GM12892 (cell line): Measurements from ENCODE around the gene USP50.
"Not testable (repeated sequence)": the region's sequence is repeated elsewhere in the genome, so short reads cannot be mapped to it uniquely, and the experiment has no call there.

Experiments
- DNase-seq: peaks from one replicate; pipeline ENCODE4 v3.0.0; 2011; ENCODE audit not compliant: insufficient read length
- FAIRE-seq: peaks from 2 replicates; lab custom pipeline; 2011; peaks lifted over from hg19 to GRCh38; lab: Jason Lieb, UNC
- POLR2A ChIP-seq: IDR thresholded peaks from 2 replicates; pipeline ENCODE4 v1.6.1; 2011; ENCODE audit warnings: low read depth, low read length, control low read depth
- POLR2AphosphoS5 ChIP-seq: IDR thresholded peaks from 2 replicates; pipeline ENCODE4 v1.6.1; 2011; ENCODE audit warnings: low read depth, low read length, control low read depth
- TAF1 ChIP-seq: IDR thresholded peaks from 2 replicates; pipeline ENCODE4 v1.6.1; 2011; ENCODE audit warnings: low read depth, mild to moderate bottlenecking, control low read depth, low read length, borderline replicate concordance

USP50 gene

GRCh38 chr15:50552238-50552637 is 5.8 kb upstream of the USP50 start:
- no peak for TF ChIP-seq POLR2AphosphoS5
- TF ChIP-seq POLR2A: no peak
- FAIRE-seq (no peak), DNase-seq (no peak)

DNA sequence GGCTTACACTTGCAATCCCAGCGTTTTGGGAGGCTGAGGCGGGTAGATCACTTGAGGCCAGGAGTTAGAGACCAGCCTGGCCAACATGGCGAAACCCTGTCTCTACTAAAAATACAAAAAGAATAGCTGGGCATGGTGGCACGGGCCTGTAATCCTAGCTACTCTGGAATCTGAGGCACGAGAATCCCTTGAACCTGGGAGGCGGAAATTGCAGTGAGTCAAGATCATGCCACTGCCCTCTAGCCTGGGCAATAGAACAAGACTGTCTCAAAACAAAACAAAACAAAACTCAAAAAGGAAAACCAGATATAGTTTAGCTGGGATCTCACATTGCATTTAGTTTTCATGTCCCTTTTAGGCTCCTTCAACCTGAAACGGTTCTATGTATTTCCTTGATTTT is 2.9 kb upstream of the USP50 start:
- no peak for FAIRE-seq
- TF ChIP-seq POLR2A (no peak), TAF1 (no peak), POLR2AphosphoS5 (no peak)
- DNase-seq: no peak

GRCh38 chr15:50544368-50544767 is 2.1 kb downstream of the USP50 start:
- DNase-seq (no peak), FAIRE-seq (no peak)
- TF ChIP-seq TAF1 (no peak), POLR2AphosphoS5 (no peak), POLR2A (no peak)

GRCh38 chr15:50543556-50543955 is 2.9 kb downstream of the USP50 start:
- DNase-seq: no peak
- TF ChIP-seq TAF1 (no peak), POLR2AphosphoS5 (no peak), POLR2A (no peak)
- FAIRE-seq: no peak

- no peak for FAIRE-seq
- no peak for TF ChIP-seq POLR2A
- TF ChIP-seq POLR2AphosphoS5: no peak
- no peak for TF ChIP-seq TAF1
- no peak for DNase-seq
Observed at GRCh38 chr15:50542887-50543210, 3.6 kb downstream of the USP50 start.

GRCh38 chr15:50531766-50532165 is 14.7 kb downstream of the USP50 start:
- TF ChIP-seq POLR2AphosphoS5 (no peak), TAF1 (no peak), POLR2A (no peak)
- no peak for FAIRE-seq
- no peak for DNase-seq

DNA sequence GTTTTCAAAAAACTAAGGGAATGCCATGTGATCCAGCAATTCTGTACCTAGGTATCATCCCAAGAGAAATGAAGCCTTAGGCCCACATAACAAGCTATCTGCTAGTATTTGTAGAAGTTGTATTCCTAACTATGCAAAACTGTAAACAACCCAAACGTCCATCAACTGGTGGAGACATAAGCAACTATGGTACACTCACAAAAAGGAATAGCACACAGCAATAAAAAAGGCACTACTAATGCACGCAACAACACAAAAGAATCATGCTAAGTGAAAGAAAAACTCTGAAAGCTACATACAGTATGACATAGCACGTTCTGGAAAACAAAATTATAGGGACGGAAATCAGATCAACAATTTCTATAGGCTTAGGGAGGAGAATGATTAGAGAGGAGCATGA is 15.3 kb downstream of the USP50 start:
- TF ChIP-seq TAF1 (no peak), POLR2A (no peak), POLR2AphosphoS5 (no peak)
- FAIRE-seq: no peak
- no peak for DNase-seq

GRCh38 chr15:50523851-50524251 is 22.6 kb downstream of the USP50 start:
- DNase-seq (no peak), FAIRE-seq (no peak)

DNA sequence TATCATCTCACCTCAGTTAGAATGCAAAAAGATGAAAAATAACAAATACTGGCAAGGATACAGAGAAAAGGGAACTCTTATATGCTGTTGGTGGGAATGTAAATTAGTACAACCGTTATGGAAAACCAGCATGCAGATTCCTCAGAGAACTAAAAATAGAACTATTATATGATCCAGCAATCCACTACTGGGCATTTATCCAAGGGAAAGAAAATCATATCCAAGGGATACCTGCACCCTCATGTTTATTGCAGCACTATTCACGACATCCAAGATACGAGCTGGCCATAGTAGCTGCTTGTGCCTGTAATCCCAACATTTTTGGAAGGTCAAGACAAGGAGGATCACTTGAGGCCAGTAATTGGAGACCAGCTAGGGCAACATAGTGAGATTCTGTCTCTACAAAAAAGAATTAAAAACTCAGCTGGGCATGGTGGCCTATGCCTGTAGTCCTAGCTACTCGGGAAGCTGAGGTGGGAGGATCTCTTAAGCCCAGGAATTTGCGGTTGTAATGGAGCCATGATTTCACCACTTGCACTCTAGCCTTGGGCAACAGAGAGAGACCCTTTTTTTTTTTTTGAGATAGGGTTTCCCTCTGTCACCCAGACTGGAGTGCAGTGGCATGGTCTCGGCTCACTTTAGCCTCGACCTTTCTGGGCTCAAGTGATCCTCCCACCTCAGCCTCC is 26.6 kb downstream of the USP50 start:
- no peak for DNase-seq
- TF ChIP-seq TAF1 (no peak), POLR2A (no peak), POLR2AphosphoS5 (no peak)
- no peak for FAIRE-seq

More at GRCh38 chr15:50523851-50524251, 22.6 kb downstream of the USP50 start:
- TF ChIP-seq POLR2AphosphoS5 (no peak), POLR2A (no peak), TAF1 (no peak)

GRCh38 chr15:50513001-50513400 is 33.5 kb downstream of the USP50 start:
- TF ChIP-seq TAF1 (no peak), POLR2A (no peak), POLR2AphosphoS5 (no peak)
- DNase-seq: no peak
- no peak for FAIRE-seq

GRCh38 chr15:50506121-50506520 is 40.3 kb downstream of the USP50 start:
- DNase-seq (no peak), FAIRE-seq (no peak)
- no peak for TF ChIP-seq POLR2A
- no peak for TF ChIP-seq TAF1
- no peak for TF ChIP-seq POLR2AphosphoS5

- not testable (repeated sequence) for DNase-seq, FAIRE-seq
Observed at GRCh38 chr15:50505656-50506055, 40.8 kb downstream of the USP50 start.
